Breast epithelium (tissue), 4 donors: ENCODE data around the gene MVB12B. TPM values are rescaled to one million over a fixed set of nuclear protein-coding genes. Genes with fewer than 3 reads are reported as not detected.
A peak's percentile ranks its signal among the peaks of the same experiment; 100 is the strongest.

Experiments
- DNase-seq, 2 donors: peaks; one replicate each; pipeline ENCODE4 v3.0.0-alpha.2; 2019; ENCODE audit warnings: low spot score in 2 of 2
- H3K27ac ChIP-seq, 2 donors: fragments of 200-600 bp; sonication (generic) in 1 of 2; one replicate each; pipeline ENCODE4 v1.5.1; 2016 to 2019; ENCODE audit warnings: mild to moderate bottlenecking in 1 of 2
- H3K27me3 ChIP-seq, 2 donors: fragments of 200-600 bp; sonication (generic) in 1 of 2; one replicate each; pipeline versions ENCODE4 v1.5.1 to v1.6.0; 2017 to 2019; ENCODE audit warnings: control low read depth in 1 of 2, mild to moderate bottlenecking in 1 of 2
- H3K36me3 ChIP-seq: fragments of 200-600 bp; one replicate; pipeline ENCODE4 v1.5.1; 2019
- H3K4me1 ChIP-seq, 2 donors: fragments of 200-600 bp; sonication (generic); one replicate each; pipeline ENCODE4 v1.5.1; 2016 to 2019; ENCODE audit warnings: control low read depth in 1 of 2
- H3K4me3 ChIP-seq, 3 donors: fragments of 200-600 bp; sonication (generic); 1 replicate in 2 of 3; 2 replicates in 1 of 3; pipeline ENCODE4 v1.5.1; 2016 to 2019; ENCODE audit warnings: mild to moderate bottlenecking in 3 of 3, moderate library complexity in 2 of 3
- H3K9me3 ChIP-seq, 2 donors: fragments of 200-600 bp; sonication (generic) in 1 of 2; one replicate each; pipeline ENCODE4 v1.5.1; 2016 to 2019; ENCODE audit warnings: control low read depth in 1 of 2
- POLR2A ChIP-seq: fragments of 450-650 bp; IDR thresholded peaks from one replicate; pipeline ENCODE4 v1.6.1; 2016; ENCODE audit warnings: antibody characterized with exemption, mild to moderate bottlenecking, moderate library complexity
- POLR2AphosphoS5 ChIP-seq, 3 donors: sonication (generic); formaldehyde crosslinking; IDR thresholded peaks; one replicate each; pipeline ENCODE4 v1.6.1; 2017; ENCODE audit warnings: antibody characterized with exemption in 3 of 3
- intact Hi-C: fragments of 100-400 bp; cut with DNase I; formaldehyde crosslinking; loops from one replicate; pipeline ENCODE4 v1.15.1; 2023; ENCODE audit warnings: low total_unique reads
- total RNA-seq, 3 donors: library from RNA; depleted of rRNA; stranded (reverse); fragments of >200 nt; gene quantifications; one replicate each; pipeline ENCODE4 v1.1.0, GENCODE V29; 2016
- TF ChIP-seq, protein P1 (sequence below), 3 donors: fragments of 450-650 bp; IDR thresholded peaks; one replicate each; pipeline ENCODE4 v1.5.1; 2016 to 2017; ENCODE audit warnings: antibody characterized with exemption in 3 of 3, mild to moderate bottlenecking in 3 of 3, moderate library complexity in 3 of 3

MVB12B gene
- total RNA-seq, 3 donors from 2014 or later = 8.2 to 12.6 (median 9.9) TPM

- H3K36me3 ChIP-seq = no peaks in the 10 kb centered on the region
- H3K4me1 ChIP-seq = no peaks in the 10 kb centered on the region
- no peak for TF ChIP-seq POLR2A
- no peaks in the 10 kb centered on the region for H3K27me3 ChIP-seq
- H3K27ac ChIP-seq = no peak overlapping the region
- intact Hi-C loops = no loop called here
- H3K4me3 ChIP-seq = no peak overlapping the region
- DNase-seq = no peak
- H3K9me3 ChIP-seq = no peaks in the 10 kb centered on the region
Observed at GRCh38 chr9:126341426-126341825, 14.8 kb downstream of the MVB12B start.

- intact Hi-C loops = no loop called here
- no peak for TF ChIP-seq POLR2A
- no peak for TF ChIP-seq POLR2AphosphoS5 (IDR thresholded peaks at IDR 0.05)
- TF ChIP-seq, protein P1, sequence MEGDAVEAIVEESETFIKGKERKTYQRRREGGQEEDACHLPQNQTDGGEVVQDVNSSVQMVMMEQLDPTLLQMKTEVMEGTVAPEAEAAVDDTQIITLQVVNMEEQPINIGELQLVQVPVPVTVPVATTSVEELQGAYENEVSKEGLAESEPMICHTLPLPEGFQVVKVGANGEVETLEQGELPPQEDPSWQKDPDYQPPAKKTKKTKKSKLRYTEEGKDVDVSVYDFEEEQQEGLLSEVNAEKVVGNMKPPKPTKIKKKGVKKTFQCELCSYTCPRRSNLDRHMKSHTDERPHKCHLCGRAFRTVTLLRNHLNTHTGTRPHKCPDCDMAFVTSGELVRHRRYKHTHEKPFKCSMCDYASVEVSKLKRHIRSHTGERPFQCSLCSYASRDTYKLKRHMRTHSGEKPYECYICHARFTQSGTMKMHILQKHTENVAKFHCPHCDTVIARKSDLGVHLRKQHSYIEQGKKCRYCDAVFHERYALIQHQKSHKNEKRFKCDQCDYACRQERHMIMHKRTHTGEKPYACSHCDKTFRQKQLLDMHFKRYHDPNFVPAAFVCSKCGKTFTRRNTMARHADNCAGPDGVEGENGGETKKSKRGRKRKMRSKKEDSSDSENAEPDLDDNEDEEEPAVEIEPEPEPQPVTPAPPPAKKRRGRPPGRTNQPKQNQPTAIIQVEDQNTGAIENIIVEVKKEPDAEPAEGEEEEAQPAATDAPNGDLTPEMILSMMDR (IDR thresholded peaks at IDR 0.05) = no peak
- Histone ChIP-seq H3K9me3 (no peaks in the 10 kb centered on the region), H3K27ac (no peak overlapping the region), H3K4me3 (no peak overlapping the region), H3K27me3 (no peaks in the 10 kb centered on the region), H3K4me1 (no peaks in the 10 kb centered on the region), H3K36me3 (no peaks in the 10 kb centered on the region)
- no peak for DNase-seq
Observed at GRCh38 chr9:126341902-126342301, 15.3 kb downstream of the MVB12B start.

DNA sequence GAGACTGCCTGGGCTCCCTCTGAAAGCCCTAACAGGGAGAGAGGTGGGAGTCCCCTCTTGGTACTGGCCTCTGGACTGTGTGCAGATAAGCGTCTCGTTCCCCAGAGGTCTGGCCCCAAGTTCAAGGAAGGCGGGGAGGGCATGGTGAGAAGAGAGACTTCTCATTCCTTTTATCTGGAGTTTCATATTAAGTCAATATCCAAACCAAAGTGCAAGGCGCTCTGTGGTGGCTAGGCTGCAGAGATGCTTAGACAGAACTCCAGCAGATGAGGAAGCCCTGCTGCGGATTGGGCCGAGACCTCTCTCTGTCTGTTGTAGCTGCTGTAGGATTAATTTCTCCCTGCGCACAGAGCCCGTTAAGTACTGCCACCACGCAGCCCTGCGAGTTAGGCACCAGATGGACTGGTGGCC is 16.0 kb downstream of the MVB12B start:
- DNase-seq = no peak
- no peak overlapping the region for H3K4me3 ChIP-seq
- no peaks in the 10 kb centered on the region for H3K9me3 ChIP-seq
- TF ChIP-seq POLR2AphosphoS5 (IDR thresholded peaks at IDR 0.05) (no peak), POLR2A (no peak)
- TF ChIP-seq, protein P1 (IDR thresholded peaks at IDR 0.05) = no peak
- H3K4me1 ChIP-seq = no peaks in the 10 kb centered on the region
- H3K27ac ChIP-seq = no peak overlapping the region
- H3K36me3 ChIP-seq = no peaks in the 10 kb centered on the region
- intact Hi-C loops = no loop called here
- H3K27me3 ChIP-seq = no peaks in the 10 kb centered on the region

- Histone ChIP-seq H3K27ac (no peak overlapping the region), H3K27me3 (no peaks in the 10 kb centered on the region), H3K9me3 (no peaks in the 10 kb centered on the region), H3K4me3 (no peak overlapping the region), H3K36me3 (no peaks in the 10 kb centered on the region), H3K4me1 (no peaks in the 10 kb centered on the region)
- DNase-seq = no peak
- TF ChIP-seq, protein P1 (IDR thresholded peaks at IDR 0.05) = no peak
- TF ChIP-seq POLR2AphosphoS5 (IDR thresholded peaks at IDR 0.05) = no peak
- intact Hi-C loops = no loop called here
Observed at GRCh38 chr9:126343271-126343700, 16.7 kb downstream of the MVB12B start.

GRCh38 chr9:126346031-126346430 is 19.4 kb downstream of the MVB12B start:
- no peak for TF ChIP-seq POLR2AphosphoS5 (IDR thresholded peaks at IDR 0.05)
- no peak for TF ChIP-seq POLR2A
- TF ChIP-seq, protein P1 (IDR thresholded peaks at IDR 0.05) = no peak
- no peak overlapping the region for H3K27ac ChIP-seq
- H3K4me1 ChIP-seq = peaks cover 0 to 7% of the 10 kb centered on the region in 2 donors
- H3K9me3 ChIP-seq = peaks cover 0 to under 1% of the 10 kb centered on the region in 2 donors
- intact Hi-C loops = no loop called here
- H3K36me3 ChIP-seq = no peaks in the 10 kb centered on the region
- H3K27me3 ChIP-seq = no peaks in the 10 kb centered on the region
- DNase-seq = no peak
- H3K4me3 ChIP-seq = no peak overlapping the region

DNA sequence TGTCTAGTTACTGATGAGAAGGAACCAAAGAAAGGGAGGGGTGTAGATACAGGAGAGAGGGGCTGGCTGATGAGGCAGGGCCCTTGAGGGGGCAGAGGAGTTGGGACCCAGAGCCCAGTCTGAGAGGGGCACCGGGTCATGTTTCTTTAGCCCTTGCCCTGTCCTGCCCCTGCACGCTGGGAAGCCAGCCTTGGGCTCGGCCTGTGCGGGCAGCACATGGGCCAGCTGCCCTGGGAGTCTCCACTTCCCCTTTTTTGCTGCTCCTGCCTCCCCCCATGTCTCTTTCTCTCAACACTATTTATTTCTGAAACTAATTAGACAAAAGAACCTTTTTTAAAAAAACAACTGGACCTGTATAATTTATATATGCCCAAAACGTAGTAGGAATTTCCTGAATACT is 20.5 kb downstream of the MVB12B start:
- no peak for DNase-seq
- Histone ChIP-seq H3K27ac (peak overlapping the region; percentile 48 to 80), H3K9me3 (peaks cover 0 to 5% of the 10 kb centered on the region in 2 donors), H3K27me3 (no peaks in the 10 kb centered on the region), H3K4me1 (peaks cover 0 to 7% of the 10 kb centered on the region in 2 donors), H3K36me3 (no peaks in the 10 kb centered on the region), H3K4me3 (no peak overlapping the region)
- intact Hi-C loops = no loop called here
- TF ChIP-seq POLR2A = no peak
- TF ChIP-seq POLR2AphosphoS5 (IDR thresholded peaks at IDR 0.05) = no peak
- TF ChIP-seq, protein P1 (IDR thresholded peaks at IDR 0.05) = no peak
